ENCODE data around the gene ABHD12B.

ABHD12B gene, protein sequence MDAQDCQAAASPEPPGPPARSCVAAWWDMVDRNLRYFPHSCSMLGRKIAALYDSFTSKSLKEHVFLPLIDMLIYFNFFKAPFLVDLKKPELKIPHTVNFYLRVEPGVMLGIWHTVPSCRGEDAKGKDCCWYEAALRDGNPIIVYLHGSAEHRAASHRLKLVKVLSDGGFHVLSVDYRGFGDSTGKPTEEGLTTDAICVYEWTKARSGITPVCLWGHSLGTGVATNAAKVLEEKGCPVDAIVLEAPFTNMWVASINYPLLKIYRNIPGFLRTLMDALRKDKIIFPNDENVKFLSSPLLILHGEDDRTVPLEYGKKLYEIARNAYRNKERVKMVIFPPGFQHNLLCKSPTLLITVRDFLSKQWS

DNA sequence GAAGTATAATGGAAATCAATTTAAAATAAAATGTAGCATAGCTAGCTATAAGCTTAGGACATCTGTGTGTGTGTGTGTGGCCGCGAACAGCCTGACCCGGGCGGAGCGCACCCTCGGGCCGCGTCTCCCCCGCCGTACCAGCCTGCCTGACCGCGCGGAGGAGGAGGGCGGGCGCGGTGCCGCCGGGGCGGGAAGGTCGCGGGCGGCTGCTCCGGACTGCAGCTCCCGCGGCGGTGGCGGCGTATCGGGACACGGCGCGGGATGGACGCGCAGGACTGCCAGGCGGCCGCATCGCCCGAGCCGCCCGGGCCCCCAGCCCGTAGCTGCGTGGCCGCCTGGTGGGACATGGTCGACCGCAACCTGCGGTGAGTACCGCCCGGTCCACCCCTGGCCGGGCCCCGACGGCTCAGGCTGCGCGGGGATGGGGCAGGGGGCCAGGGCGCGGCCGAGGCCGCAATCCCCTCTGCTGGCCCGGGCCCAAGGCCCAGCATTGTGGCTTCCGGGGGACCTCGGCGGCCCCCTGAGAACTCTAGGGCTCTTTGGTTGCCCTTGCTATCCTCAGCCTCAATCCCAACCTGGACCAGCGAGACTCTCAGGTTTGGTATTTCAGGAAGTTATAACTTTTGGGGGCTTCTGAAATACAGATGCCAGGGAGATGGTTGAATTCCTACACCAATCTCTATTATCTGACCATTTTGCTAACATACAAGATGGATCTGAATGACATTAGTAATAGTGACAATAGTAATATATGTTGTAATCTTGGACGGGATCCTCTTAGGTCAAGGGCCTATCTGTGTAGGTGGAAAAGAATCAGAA lies at the start of gene ABHD12B:
TSS of gene ABHD12B (plus strand) at position 140 of the 819 bp plus-strand sequence. CDS start at position 262, 122 bp downstream.
- FAIRE-seq = no peak

DNA sequence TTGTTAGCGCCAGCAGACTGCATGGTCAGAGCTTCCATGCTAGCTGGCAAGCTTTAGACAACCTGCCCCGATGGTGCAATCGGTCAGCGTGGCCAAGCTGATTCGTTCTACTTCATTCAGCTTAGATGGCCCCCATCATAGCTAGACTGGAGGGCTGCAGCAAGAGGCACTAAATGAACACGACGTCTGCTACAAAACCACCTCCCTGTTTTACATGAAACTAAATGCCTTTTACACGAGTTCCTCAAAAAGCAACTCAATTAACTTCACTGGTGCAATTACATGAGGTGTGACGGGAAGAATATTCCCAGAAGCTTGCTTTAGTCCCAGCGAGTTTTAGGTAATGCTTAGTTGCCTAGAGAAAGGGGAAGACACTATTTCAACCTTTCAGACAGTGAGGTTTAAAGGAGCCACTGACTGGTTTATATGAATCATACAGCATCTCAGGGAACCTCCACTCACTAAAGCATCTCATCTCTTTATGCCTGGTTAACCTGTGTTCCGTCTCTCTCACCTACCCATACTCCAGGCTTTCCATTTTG lies 49.3 kb upstream of the ABHD12B start:
- FAIRE-seq = no peak

DNA sequence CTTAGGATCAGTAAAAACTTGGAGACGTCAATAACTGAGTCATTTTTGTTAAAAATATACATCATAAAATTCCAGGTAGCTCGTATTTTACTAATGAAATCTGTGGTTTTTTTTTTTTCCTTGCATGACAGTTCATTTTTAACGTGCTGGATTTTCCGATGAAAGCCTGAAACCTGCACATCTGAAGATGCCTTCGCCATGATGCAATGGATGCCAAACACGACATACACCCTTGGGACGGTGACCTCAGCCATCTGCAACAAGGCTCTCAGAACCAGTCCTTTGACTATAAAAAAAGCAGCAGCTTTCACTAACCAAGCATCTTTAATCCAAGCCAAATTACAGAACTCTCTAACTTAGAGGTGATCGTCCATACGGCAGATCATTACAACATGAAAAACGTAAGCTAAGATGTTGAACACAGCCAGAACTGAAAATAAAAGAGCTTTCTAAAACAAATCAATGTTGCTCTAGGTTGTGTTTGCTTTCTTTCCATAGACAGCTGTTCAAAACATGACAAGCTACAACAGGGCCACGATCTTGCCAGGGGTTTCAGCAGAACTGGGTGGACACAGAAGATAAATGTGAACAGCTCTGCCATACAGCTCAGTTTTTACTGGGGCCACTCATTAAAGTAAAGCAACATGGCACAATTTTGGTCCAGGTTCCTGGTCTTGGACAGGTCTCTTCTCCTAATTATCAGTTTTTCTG lies 48.6 kb upstream of the ABHD12B start:
- no peak for FAIRE-seq

DNA sequence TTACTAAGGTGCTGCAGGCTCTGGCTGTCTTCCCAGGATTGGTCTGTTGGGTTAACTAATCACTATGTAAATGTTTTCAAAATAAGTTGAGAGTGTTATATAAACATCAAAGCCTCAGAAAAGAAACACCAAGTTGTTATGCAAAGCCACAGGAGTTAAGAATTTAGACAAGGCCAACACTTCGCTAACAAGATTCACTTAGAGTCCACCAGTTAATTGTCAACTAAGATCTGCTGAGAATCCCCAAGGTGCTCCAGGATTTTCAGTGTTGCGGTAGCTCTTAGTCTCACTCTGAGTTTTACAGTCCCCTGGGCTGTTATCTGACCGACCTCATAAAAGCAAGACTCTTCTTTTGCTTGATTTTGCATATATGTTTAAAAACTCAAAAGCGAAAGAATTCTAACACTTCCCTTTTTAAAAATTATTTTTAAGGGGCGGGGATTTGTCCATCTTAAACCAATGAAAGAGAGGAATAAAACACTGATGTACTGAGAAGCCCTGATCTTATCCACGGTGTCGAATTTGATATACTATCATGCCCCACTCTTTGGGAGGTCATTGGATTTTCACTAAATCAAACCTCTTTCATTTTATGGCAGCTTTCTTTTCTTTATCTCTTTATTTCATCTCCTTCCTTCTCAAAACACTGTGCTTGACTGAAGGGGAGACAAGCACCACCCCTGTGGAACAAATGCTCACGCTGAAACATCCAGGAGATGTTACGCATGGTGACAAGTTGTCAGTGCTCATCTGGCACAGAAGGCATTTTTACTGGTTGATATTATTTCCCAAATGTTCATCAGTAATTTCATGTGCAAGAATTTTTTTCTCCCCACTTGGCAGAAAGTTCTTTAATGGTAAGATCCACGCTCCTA lies 47.9 kb upstream of the ABHD12B start:
- no peak for FAIRE-seq

DNA sequence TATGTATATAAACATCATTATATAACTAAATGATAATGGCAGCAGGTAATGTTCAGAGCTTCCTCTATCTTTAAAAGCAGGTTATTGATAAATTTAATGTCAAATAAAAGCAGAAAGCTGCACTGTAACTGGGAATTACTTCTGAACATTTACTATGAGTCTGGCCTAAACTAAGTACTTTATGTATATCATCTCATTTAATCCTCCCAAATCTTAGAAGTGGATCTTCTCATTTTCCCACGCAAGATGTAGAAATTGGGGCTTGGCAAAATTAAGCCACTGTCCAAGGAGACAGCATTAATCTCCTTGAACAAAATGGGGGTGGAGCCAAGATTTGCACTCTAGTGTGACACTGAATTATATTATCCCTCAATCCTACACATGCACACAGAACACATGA lies 46.5 kb upstream of the ABHD12B start:
- FAIRE-seq = no peak

DNA sequence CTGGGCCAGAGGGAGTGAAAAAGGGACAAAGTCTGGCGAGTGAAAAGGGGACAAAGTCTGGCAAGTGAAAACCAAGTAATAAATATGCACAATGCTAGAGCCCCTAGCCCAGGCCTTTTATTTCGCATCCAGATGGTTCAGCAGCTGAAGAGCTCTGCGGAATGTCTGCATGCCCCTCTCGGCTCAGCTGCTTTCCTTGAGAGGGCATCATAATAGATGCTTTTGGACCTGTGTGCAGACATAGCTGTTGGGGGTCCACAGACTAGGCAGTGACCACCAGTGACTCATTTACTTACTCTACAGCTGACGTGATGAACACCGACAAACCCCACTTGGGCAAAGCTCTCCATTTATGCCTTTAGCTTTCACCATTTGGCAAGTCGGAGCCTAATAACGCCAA lies 45.2 kb upstream of the ABHD12B start:
- FAIRE-seq = no peak

DNA sequence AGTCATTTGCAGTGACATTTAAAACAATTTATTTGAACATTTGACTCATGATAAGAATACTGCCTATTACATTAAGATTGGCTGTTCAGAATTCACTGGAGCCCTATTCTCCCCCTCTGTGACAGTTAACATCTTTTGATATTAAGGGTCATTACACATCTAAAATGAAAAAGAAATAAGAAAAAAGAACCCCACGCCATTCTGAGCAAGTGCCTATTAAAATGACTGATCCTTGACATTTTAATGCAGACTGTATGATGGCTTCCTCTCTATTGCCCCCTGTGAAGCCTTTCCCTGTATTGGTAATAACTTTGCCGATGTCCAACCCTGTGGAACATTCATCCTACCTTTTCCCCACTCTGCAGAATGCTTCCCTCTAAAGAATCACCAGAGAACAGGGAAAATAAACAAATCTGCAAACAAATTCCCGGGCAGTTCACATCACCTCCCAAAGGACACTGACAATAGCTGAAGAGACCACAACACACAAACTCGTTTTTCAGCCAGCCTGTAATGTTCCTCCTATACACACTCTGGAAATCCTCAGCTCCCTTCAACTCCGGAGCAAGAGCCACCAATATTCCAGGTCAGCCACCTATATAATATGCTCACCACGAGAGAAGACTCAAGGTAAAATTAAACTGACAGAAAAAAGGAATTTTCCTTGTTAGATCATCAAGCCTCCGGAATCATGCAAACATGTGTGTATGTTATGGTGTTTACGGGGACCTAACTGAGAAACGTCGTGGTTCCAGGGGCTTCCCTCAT lies 42.9 kb upstream of the ABHD12B start:
- FAIRE-seq = no peak

DNA sequence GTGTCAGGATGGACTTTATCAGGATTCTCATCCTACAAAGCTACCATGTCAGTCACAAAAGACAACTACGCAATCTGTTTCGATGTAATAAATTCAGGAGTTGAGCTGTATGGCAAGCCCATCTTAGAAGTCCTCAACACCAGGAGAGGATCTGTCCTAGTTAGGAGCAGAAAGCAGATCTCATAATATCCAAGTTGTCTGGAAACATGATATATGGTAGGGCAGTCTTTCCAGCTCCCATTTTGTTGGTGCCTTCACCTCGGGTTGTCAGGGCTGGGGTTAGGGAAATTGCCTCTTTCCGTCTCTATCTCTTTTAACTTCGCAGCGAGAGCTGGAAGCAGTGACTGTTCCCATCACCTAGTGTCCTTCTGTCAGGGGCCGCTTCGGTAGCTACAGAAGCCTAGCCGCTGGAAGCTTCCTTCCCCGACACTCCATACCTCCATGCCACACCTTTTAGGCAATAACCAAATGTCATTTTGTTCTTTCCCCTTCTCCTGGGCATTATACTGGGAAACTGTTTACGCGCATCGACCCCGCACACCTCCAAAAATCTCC lies 42.3 kb upstream of the ABHD12B start:
- FAIRE-seq = no peak

DNA sequence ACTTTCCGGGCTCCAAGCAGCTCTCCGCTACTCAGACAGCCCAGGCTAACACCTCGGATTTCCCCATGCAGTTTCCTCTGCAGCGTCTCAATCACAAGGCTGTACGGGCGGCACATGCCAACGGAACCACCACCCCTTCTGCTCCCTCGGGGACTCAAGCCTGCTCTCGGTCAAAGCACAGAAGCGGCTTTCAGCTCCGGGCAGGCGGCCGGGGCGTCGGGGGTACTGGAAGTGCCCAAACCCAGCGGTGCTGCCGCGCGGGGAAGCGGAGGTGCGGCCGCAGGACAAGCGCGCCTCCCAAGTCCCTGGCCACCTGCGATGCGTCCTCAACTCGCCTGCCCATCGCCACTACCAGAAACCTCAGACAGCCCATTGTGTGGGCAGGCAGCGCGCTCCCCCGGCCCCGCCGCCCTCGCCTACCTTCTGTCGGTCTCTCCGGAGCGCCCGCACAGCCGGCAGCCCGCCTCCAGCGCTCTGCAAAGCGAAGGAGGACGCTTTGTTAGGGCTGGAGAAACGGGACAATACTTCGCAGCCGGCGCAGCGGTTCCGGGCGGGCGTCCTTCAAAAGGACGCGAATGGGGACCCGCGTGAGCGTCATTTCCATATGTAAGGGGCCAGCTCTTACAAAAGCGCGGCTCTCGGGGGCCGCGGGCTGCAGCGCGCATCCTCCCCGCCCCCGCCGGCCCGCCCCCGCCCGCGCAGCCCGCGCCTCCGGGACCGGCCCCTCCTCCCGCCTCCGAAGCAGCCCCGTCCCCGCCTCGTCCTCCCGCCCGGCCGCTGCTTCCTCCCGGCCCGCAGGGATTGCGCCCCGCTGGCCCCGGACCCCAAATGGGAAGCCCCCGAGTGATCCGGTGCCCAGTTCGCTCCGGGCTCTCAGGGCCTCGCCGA lies 41.6 kb upstream of the ABHD12B start:
- no peak for FAIRE-seq

DNA sequence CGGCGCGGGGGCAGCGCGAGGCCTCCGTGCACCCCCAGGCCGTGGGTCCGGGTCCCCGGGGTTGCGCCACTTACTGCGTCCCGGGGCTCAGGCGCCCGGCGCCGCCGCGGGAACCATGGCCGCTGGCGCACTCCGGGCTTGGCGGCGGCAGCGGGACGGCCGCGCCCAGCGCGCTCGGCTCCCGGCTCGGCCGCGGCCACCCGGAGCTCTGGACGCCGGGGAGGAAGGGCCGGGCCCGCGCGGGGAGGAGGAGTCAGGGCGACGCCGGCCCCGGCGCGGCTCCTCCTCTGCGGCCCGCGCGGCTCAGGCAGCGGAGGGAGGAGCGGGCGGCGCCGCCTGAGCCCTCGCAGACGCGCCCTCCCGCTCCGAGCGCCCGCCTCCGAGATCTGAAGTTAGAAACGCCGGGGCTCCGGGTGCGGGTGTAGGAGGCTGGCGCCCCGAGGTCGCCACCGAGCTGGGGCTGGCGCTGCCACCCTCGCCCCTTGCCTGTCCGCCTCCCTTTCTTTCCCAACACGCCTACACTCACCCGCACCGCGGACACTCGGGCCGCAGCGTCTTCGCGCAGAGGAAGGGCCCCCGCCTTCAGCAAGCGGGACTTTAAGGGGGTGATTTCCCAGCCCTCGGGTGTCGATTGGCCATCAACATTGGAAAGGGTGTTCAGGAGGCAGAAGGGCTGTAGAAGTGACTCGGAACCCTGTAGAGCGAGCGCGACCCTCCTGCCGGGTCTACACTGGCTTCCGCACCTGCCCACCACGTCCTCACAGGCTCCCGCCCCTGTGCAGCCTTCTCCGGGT lies 40.7 kb upstream of the ABHD12B start, which contains the start of gene NIN:
TSS of gene NIN (minus strand) at position 231 of the 794 bp plus-strand sequence. CDS start 9,106 bp downstream, outside the sequence.
- FAIRE-seq = no peak

DNA sequence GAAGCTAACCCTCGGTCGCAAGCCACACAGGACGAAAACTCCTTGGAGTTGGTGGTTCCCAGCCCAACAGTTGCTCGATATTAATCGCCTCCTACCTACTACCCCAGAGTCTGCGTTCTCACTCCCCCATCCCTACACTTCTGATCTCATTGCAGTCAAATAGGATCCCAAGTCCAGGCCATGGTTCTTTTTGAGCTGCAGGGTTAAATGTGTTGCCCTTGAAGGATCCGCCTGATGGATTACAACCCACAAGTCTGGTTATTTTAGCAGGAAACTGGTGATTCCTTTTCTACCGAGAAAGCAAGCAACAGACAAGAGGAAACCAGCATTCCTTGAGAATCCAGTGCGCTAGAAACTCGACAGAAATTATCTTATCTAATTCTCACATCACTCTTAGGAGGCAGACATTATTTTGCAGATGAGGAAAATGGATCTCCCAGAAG lies 40.1 kb upstream of the ABHD12B start:
- no peak for FAIRE-seq

DNA sequence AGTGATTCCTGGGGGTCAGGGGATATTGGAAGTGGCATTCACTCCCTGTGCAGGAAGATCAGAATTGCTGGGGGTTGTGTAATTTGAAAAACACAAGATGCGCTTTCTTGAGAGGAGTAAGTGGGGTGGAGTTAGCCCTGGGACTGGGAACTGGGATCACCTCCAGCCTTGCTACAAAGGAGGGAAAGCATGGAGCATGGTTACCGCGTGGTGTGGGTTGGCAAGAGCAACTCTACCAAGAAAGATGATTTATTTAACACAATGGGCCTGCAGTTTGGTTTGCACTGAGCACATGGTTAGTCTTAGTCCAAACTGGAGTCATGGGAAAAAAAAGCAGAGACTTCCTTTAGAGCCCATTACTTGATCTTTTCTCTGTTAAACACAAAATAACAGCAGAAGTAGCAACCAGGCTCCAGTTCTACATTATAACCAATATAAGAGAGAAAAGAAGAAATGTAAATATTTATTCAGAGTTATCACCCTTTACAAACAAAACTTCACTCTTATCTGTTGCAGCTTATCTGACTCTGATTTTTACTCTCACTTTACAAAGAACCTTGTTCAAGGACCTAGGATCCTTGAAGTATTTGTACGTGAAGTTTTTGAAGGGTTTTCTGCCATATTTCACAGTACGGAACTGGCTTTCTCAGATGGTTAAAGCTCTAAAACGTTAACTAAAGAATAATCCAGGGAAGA lies 38.8 kb upstream of the ABHD12B start:
- no peak for FAIRE-seq

DNA sequence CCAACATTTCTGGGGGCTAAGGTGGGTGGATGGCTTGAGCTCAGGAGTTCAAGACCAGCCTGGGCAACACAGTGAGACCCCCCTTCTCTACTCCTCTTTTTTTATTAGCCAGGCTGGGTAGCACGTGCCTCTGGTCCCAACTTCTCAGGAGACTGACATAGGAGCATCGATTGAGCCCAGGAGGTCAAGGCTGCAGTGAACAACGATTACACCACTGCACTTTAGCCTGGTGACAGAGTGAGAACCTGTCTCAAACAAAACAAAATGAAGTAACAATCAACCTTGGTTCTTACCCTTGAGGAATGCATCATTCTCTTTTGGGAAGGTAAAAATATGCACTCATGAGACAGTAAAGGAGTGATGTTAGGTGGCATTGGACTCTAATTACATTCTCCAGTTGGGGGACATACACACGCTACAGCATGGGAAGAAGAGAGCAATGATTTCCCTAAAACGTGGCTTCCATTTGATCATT lies 37.0 kb upstream of the ABHD12B start:
- FAIRE-seq = no peak

DNA sequence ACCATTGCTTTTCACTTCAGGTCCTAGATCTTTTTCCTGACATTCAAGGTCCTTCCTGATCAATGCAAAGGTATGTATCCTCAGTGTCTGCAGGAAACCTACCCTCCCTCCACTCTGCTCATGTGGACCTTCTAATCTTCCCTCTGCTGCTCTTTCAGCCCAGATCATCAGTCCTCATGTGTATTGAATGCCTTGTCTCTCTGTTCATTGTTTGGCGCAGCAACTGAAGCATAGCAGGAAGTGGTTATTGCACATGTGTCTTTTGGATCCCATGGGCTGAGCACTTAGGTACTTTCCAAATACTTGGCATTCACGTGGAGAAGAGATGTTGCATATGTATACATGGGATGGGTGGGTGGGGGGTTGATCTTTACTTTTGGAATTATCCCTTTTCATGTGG lies 36.6 kb upstream of the ABHD12B start:
- no peak for FAIRE-seq

DNA sequence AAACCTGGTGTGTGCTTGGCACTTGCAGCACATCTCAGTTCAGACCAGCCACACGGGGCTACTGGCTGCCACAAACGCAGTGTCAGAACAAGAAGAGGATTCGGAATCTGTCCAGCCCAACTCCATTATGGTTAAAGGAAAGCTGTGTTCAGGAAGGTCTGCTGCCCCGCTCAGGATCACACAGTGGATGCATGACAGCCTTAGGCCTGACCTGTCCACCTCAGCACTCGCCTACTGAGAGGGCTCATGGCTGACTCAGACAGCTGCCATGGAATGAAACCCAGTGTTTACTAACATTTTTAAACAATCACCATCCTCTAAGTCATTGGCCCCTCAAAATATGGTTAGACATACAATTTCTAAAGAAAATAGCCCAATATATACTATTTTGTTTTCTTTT lies 35.3 kb upstream of the ABHD12B start:
- no peak for FAIRE-seq

DNA sequence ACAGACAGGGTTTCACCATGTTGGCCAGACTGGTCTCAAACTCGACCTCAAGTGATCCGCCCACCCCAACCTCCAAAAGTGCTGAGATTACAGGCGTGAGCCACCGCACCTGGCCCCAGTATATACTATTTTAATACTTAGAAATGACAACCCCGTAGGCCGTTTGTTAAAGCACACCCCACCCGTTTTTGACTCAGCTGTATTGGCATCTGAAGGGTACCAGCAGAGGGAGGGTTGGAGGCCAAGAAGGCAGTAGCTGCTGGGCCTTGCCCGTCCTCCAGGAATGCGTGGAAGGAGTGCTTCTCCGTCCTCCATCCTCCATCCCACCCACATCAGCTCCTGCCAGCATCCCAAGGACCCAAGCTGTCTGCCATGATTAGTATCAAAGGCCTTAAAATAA lies 34.6 kb upstream of the ABHD12B start:
- FAIRE-seq = no peak

DNA sequence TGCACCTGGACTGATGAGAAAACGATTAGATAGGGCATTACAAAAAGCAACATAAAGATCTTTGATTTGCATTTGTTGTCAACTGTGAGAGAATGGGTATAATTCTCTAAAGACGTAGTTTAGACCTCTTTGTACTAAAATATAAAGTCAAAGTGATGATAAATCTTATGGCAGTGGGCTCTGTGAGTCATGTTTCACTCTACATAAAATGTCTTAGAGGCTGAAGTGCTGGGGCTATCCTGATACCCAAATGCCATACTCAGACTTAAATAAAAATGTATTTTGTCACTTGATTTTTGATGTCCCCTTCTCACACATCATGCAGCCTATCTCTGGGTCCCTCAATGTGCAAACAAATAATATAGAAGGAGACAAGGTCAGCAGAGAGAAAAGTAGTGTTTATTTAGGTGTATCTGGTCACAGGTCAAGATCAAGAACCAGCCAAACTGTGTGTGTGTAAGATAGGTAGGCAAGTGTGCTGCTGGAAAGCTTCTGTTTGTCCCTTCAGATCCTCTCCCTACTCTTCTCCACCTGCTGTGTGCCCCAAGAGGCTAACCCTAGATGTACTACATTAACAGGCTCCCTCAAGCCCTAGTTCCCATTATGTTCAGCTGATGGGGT lies 33.9 kb upstream of the ABHD12B start:
- FAIRE-seq = no peak

DNA sequence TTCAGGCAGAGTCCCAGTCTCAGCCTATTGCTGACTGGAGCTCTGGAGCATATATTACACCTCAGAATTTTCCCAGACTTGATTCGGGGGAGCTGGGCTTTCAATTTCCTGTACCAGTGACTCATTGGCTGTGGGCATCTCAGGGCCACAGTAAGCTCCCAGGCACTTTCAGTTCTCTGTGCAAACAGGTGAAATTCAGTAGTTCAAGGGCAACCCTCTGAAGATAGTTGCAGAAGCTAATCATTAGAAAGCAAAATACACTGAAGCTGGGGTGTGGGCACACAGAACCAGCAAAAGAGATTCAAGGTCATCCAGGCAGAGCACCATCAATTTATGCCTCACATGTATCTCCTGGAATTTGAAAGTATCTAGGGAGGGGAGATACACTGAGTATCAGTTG lies 32.8 kb upstream of the ABHD12B start:
- no peak for FAIRE-seq

Data from G401.6 (cell line).